Lung (tissue), 12 donors: ENCODE data around the gene KRTAP5-5. TPM values are rescaled to one million over a fixed set of nuclear protein-coding genes. Genes with fewer than 3 reads are reported as not detected.

Experiments used
- ATAC-seq: fragments of 200-7000 bp; cut with Tn5 transposase; one replicate; pipeline ENCODE4 v1.9.1; 2020; ENCODE audit warnings: moderate number of reproducible peaks; ENCODE audit not compliant: insufficient read depth, low FRiP score
- DNase-seq, 3 donors: peaks; one replicate each; pipeline ENCODE4 v3.0.0-alpha.2; 2013 to 2017
- H3K27ac ChIP-seq, 2 donors: one replicate each; pipeline ENCODE4 v1.5.1; 2013; ENCODE audit warnings: mild to moderate bottlenecking in 2 of 2, moderate library complexity in 2 of 2, control low read depth in 1 of 2, inconsistent platforms in 1 of 2, low read depth in 1 of 2, low read length in 1 of 2
- H3K27me3 ChIP-seq, 3 donors: one replicate each; pipeline ENCODE4 v1.5.1; 2013; ENCODE audit warnings: low read length in 2 of 3; ENCODE audit not compliant: control insufficient read depth in 3 of 3, insufficient read depth in 3 of 3
- H3K36me3 ChIP-seq, 4 donors: one replicate each; pipeline ENCODE4 v1.5.1; 2013; ENCODE audit warnings: low read length in 4 of 4, mild to moderate bottlenecking in 1 of 4, moderate library complexity in 1 of 4; ENCODE audit not compliant: control insufficient read depth in 4 of 4, insufficient read depth in 4 of 4
- H3K4me1 ChIP-seq, 5 donors: one replicate each; pipeline ENCODE4 v1.5.1; 2013; ENCODE audit warnings: low read length in 5 of 5, mild to moderate bottlenecking in 2 of 5, moderate library complexity in 1 of 5; ENCODE audit not compliant: control insufficient read depth in 5 of 5, insufficient read depth in 5 of 5
- H3K4me3 ChIP-seq: one replicate; pipeline ENCODE4 v1.5.1; 2013; ENCODE audit warnings: mild to moderate bottlenecking, control low read depth, moderate library complexity
- H3K9ac ChIP-seq, 2 donors: one replicate each; pipeline ENCODE4 v1.5.1; 2013; ENCODE audit warnings: low read length in 2 of 2, control low read depth in 1 of 2; ENCODE audit not compliant: insufficient read depth in 1 of 2
- H3K9me3 ChIP-seq, 4 donors: one replicate each; pipeline ENCODE4 v1.5.1; 2013; ENCODE audit warnings: low read length in 3 of 4, mild to moderate bottlenecking in 1 of 4, moderate library complexity in 1 of 4; ENCODE audit not compliant: control insufficient read depth in 4 of 4, insufficient read depth in 3 of 4
- WGBS, 2 donors: extraction: QIAGEN DNeasy Blood & Tissue Kit; methylation state at CpG; one replicate each; pipeline ENCODE4 v1.1.7; 2013; 5-methylcytosine and 5-hydroxymethylcytosine counted together
- polyA plus RNA-seq, 2 donors: library from polyadenylated mRNA; stranded (reverse); fragments of 200-250 nt; gene quantifications; one replicate each; pipeline ENCODE4 v1.2.1, GENCODE V29; 2013
- total RNA-seq, 2 donors: library from RNA; depleted of rRNA in 1 of 2; stranded (reverse); fragments of >200 nt in 1 of 2; gene quantifications; one replicate each; pipeline ENCODE4 v1.2.1, GENCODE V29; 2014 to 2021
- TF ChIP-seq, protein P1 (sequence below): IDR thresholded peaks from 2 replicates; pipeline ENCODE4 v1.5.1; 2012; ENCODE audit warnings: mild to moderate bottlenecking; ENCODE audit errors: control extremely low read depth, extremely low read depth
- donor health status: control.
- donor health status: control.
- donor health status: Bipolar disorder and iron deficiency.
- donor health status: healthy.
- donor health status: DM: yes; HTN: yes; CAD: no.

KRTAP5-5 gene
- total and polyA plus RNA-seq, 4 donors: not detected

DNA sequence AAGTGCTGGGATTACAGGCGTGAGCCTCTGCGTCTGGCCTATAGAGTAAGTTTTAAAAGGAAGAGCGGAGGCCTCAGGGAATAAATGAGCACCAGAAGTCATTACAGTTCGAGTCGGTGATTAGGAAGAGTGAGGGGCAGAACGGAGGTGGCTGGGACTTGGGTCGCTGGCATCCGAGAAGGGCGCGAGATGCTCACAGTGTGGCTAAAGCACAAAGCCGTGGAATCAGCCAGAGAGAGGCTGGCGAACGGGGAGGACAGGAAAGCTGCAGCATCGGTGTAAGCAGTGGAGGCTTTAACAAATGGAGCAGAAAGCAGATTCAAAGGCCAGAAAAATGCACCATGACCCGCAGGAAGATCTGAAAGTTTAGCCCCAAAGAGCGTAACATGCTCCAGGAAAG, 5.0 kb upstream of the KRTAP5-5 start:
- H3K9me3 ChIP-seq: peaks cover 0 to 3% (median 0%) of the 10 kb centered on the region in 4 donors
- no peaks in the 10 kb centered on the region for H3K4me1 ChIP-seq
- peaks cover 0 to 19% (median 0%) of the 10 kb centered on the region in 3 donors for H3K27me3 ChIP-seq
- WGBS, 2 donors: 86 to 90% methylated on average over 16 of the region's 16 CpGs
- ATAC-seq: no peak
- no peaks in the 10 kb centered on the region for H3K36me3 ChIP-seq
- no peak overlapping the region for H3K4me3 ChIP-seq
- no peak for DNase-seq
- TF ChIP-seq, protein P1, sequence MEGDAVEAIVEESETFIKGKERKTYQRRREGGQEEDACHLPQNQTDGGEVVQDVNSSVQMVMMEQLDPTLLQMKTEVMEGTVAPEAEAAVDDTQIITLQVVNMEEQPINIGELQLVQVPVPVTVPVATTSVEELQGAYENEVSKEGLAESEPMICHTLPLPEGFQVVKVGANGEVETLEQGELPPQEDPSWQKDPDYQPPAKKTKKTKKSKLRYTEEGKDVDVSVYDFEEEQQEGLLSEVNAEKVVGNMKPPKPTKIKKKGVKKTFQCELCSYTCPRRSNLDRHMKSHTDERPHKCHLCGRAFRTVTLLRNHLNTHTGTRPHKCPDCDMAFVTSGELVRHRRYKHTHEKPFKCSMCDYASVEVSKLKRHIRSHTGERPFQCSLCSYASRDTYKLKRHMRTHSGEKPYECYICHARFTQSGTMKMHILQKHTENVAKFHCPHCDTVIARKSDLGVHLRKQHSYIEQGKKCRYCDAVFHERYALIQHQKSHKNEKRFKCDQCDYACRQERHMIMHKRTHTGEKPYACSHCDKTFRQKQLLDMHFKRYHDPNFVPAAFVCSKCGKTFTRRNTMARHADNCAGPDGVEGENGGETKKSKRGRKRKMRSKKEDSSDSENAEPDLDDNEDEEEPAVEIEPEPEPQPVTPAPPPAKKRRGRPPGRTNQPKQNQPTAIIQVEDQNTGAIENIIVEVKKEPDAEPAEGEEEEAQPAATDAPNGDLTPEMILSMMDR: no peak
- H3K9ac ChIP-seq: no peak overlapping the region
- H3K27ac ChIP-seq: no peak overlapping the region

DNA sequence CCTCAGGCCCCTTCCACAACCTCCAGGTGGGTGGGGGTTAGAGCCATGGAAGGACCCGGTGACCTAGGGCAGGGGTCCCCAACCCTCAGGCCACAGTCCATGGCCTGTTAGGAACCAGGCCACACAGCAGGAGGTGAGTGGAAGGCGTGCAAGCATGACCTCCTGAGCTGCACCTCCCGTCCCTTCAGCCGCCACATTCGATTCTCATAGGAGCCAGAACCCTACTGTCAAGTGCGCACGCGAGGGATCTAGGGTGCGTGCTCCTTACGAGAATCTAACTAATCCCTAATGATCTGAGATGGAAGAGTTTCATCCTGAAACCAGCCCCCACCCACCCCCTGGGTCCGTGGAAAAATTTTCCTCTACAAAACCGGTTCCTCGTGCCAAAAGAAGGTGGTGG, 4.0 kb upstream of the KRTAP5-5 start:
- Histone ChIP-seq H3K9ac (no peak overlapping the region), H3K9me3 (peaks cover 0 to 3% (median 0%) of the 10 kb centered on the region in 4 donors), H3K27ac (no peak overlapping the region), H3K27me3 (peaks cover 0 to 19% (median 0%) of the 10 kb centered on the region in 3 donors), H3K4me3 (no peak overlapping the region), H3K36me3 (no peaks in the 10 kb centered on the region), H3K4me1 (no peaks in the 10 kb centered on the region)
- DNase-seq (no peak), ATAC-seq (no peak)
- TF ChIP-seq, protein P1: no peak
- 84 to 89% methylated on average over 13 of the region's 13 CpGs for WGBS, 2 donors

DNA sequence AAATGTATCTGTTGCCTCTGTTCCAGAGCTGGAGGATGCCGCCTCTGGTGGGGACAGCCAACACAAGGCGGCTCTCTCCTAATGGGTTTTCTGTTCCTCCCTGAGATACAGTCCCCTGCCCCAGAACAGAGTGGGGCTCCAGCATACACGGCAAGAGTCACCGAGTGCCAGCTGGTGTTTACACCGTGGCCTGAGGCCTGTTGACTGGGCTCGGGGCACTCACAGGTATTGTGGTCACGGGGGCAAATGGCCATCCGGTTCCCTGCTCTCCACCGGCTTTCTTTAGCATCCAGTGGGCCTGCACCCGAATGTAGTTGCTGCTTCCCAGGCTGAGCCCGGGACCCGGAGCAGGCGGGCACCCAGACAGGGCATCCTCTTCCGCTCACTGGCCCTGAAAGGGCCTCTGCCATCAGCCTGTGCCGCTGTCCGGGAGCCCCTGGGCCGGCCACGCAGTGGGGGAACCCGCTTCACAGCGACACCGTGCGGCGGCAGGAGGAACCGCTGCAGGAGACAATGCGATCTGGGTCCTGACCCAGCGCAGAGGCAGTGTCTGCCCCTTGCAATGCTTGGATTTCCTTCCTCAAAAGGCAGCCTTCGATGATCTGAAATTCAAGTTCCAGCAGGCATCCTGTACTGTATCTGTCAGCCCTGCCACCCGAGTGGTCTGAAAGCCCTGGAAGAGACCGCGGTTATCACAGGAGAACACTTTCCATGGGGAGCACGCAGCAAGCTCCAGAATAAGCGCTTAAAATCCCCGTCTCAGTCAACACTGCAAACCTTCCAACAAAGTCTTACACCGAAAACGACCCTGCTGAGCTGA, 859 bp upstream of the KRTAP5-5 start:
- H3K4me1 ChIP-seq: peaks cover 0 to 6% (median 0%) of the 10 kb centered on the region in 5 donors
- H3K9me3 ChIP-seq: peaks cover 0 to 1% (median 0%) of the 10 kb centered on the region in 4 donors
- peaks cover 0 to 26% (median 2%) of the 10 kb centered on the region in 3 donors for H3K27me3 ChIP-seq
- H3K36me3 ChIP-seq: no peaks in the 10 kb centered on the region
- no peak overlapping the region for H3K9ac ChIP-seq
- 28% methylated on average over 34 to 35 of the region's 35 CpGs for WGBS, 2 donors
- H3K4me3 ChIP-seq: no peak overlapping the region
- TF ChIP-seq, protein P1: peak; percentile 70
- ATAC-seq: peak; percentile 69
- DNase-seq: peak; percentile 48 to 71 (median 58)
- H3K27ac ChIP-seq: no peak overlapping the region
